Putamen (tissue), 1 donor: ENCODE data around the gene ANKRD11.
"Not testable (repeated sequence)": the region's sequence is repeated elsewhere in the genome, so short reads cannot be mapped to it uniquely, and the experiment has no call there.

ENCODE experiments used
- DNase-seq: peaks from one replicate; pipeline ENCODE4 v3.0.0-alpha.2; 2016; ENCODE audit warnings: low spot score

The ANKRD11 gene

GRCh38 chr16:89280546-89281188 lies 209.7 kb downstream of the ANKRD11 start:
- DNase-seq = no peak

GRCh38 chr16:89279666-89280481 lies 210.5 kb downstream of the ANKRD11 start:
- no peak for DNase-seq

- no peak for DNase-seq
Measured at GRCh38 chr16:89278441-89279240, 211.7 kb downstream of the ANKRD11 start.

GRCh38 chr16:89277641-89278341 lies 212.6 kb downstream of the ANKRD11 start:
- no peak for DNase-seq

- no peak for DNase-seq
Measured at GRCh38 chr16:89277049-89277448, 213.3 kb downstream of the ANKRD11 start.

GRCh38 chr16:89275837-89276720 lies 214.3 kb downstream of the ANKRD11 start:
- DNase-seq = no peak

GRCh38 chr16:89275284-89275584 lies 215.1 kb downstream of the ANKRD11 start:
- DNase-seq = no peak

- DNase-seq = no peak
Measured at GRCh38 chr16:89274561-89275283, 215.6 kb downstream of the ANKRD11 start.

- DNase-seq = no peak
Measured at GRCh38 chr16:89273741-89274472, 216.5 kb downstream of the ANKRD11 start.

GRCh38 chr16:89272631-89273030 lies 217.7 kb downstream of the ANKRD11 start:
- no peak for DNase-seq

GRCh38 chr16:89270666-89271345 lies 219.6 kb downstream of the ANKRD11 start:
- no peak for DNase-seq

- no peak for DNase-seq
Measured at GRCh38 chr16:89269805-89270665, 220.3 kb downstream of the ANKRD11 start.

- DNase-seq = no peak
Measured at GRCh38 chr16:89268987-89269735, 221.2 kb downstream of the ANKRD11 start.

- DNase-seq = no peak
Measured at GRCh38 chr16:89268585-89268984, 221.8 kb downstream of the ANKRD11 start.

GRCh38 chr16:89267746-89268145 lies 222.6 kb downstream of the ANKRD11 start:
- DNase-seq = not testable (repeated sequence)

- DNase-seq = no peak
Measured at GRCh38 chr16:89266521-89267134, 223.7 kb downstream of the ANKRD11 start.

GRCh38 chr16:89265647-89266046 lies 224.7 kb downstream of the ANKRD11 start:
- no peak for DNase-seq
